GM13976 (cell line): ENCODE measurements around the gene PLA1A.

Experiments
- DNase-seq: peaks from one replicate; pipeline ENCODE4 v3.0.0; 2012; ENCODE audit warnings: low spot score
- in situ Hi-C: fragments of 300-500 bp; cut with MboI; formaldehyde crosslinking; loops from one replicate; pipeline ENCODE4 v1.12.0; 2022; ENCODE audit warnings: low sequenced_read_pairs, mixed read lengths, inconsistent platforms; ENCODE audit not compliant: unreplicated experiment
- TF ChIP-seq, protein P1 (sequence below): IDR thresholded peaks from 2 replicates; pipeline ENCODE4 v1.5.1; 2012; ENCODE audit warnings: borderline replicate concordance, mild to moderate bottlenecking; ENCODE audit not compliant: insufficient read depth; ENCODE audit errors: extremely low read depth, missing control alignments, control extremely low read depth

PLA1A gene

DNA sequence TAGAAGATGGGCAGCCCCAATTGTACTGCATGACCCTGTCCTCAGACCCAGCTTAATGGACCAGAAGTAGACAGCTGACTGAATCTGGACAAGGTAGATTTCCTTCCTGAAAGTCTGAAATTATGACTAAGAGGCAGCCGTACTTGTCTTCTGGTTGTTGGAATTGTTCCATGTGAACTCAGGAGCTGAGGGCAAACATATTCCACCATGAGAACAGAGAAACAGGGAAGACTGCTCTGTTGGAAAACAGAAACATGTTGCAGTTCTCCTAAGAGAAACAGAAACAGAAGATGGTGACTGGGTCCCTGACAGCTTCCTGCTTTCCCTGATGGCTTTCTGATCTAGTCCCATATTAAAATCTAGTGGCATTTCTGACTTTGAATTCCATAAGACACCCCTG is 38.6 kb downstream of the PLA1A start:
- DNase-seq: no peak
- in situ Hi-C loops: no loop called here
- TF ChIP-seq, protein P1, sequence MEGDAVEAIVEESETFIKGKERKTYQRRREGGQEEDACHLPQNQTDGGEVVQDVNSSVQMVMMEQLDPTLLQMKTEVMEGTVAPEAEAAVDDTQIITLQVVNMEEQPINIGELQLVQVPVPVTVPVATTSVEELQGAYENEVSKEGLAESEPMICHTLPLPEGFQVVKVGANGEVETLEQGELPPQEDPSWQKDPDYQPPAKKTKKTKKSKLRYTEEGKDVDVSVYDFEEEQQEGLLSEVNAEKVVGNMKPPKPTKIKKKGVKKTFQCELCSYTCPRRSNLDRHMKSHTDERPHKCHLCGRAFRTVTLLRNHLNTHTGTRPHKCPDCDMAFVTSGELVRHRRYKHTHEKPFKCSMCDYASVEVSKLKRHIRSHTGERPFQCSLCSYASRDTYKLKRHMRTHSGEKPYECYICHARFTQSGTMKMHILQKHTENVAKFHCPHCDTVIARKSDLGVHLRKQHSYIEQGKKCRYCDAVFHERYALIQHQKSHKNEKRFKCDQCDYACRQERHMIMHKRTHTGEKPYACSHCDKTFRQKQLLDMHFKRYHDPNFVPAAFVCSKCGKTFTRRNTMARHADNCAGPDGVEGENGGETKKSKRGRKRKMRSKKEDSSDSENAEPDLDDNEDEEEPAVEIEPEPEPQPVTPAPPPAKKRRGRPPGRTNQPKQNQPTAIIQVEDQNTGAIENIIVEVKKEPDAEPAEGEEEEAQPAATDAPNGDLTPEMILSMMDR: no peak

DNA sequence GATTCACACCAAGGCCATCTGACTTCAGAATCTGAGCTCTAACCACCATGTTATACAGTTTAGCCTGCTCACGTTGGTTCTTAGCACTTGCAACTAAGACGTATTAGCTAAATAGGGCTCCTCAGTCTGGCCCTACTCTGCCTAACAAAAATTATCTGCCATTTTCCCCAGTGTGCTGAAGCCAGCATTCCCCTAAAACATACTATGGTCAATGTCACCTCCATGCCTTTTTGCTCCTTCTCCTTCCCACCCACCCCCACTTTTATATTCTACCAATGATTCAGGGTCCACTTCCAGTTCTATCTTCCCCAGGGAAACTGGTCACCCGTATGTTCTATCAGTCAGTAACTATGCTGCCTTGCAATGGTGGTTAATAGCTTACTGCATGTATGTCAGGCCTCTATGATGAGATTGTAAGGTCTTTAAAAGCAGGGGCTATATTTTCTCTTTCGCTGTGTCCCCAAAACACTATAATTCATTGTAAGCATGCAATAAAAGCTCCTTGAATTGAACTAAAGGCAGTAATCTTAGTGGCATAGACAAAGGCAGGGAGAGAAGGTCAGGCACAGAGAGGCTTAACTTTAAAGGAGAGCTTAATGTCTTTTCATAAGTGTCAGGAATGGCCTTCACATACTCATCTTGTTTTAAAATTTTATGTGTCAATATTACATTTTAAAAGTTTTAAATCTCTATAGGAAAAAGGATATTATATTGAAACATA is 39.4 kb downstream of the PLA1A start:
- no peak for DNase-seq
- TF ChIP-seq, protein P1: no peak

GRCh38 chr3:119637679-119638477 is 40.2 kb downstream of the PLA1A start:
- TF ChIP-seq, protein P1: no peak
- DNase-seq: no peak
- in situ Hi-C loops: no loop called here

More for the DNA sequence above, 39.4 kb downstream of the PLA1A start:
- in situ Hi-C loops: no loop called here

DNA sequence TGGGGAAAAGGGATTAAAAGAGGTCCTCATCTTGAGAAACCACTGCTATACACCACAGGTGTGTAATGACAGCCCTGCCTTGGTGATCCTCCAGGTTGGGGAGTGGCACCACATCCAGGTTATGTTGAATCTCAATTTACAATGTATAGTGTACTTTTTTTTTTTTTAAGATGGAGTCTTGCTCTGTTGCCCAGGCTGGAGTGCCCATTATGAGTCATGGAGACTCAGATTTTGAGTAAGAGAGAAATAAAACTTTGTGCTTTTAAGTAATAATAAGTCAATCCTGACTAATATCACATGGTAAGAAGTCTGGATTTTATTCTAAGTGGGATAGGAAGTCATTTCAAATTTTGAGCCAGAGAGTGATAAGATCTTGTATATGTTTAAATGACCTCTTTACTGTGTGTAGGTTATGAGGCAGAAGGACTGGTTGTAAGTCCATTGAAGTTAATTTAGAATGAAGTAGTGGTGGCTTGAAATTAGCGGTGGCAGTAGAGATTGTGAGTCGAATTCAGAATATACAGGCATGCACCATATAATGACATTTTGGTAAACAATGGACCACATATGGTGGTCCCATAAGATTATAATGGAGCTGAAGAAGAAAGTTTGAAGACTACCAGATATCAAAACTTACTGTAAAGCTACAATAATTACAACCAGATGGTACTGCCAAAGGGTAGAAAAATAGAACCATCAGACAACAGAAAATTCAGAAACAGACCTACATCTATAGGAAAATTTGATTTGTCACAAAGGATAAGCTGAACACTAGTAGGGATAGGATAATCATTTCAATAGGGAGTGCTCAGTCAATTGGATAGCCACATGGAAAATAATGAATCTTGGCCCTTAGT is 42.0 kb downstream of the PLA1A start:
- TF ChIP-seq, protein P1: no peak
- DNase-seq: no peak
- in situ Hi-C loops: no loop called here

DNA sequence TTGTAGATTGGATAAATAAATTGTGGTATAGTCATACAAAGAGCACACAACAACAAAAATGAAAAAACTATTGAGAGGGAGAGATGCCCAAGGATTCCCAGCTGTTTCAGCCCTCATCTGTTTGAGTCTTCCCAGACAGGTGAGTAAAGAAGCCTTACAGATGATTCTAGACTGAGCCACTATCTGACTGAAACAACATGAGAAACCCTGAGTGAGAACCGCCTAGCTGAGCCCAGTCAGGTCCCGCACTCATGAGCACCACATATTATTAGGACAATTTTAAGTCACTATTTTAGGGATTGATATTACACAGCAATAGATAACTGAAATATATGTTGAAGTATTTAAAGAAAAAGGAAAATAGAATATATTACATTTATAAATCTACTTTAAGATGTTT is 43.7 kb downstream of the PLA1A start:
- TF ChIP-seq, protein P1: no peak
- in situ Hi-C loops: no loop called here
- DNase-seq: no peak

DNA sequence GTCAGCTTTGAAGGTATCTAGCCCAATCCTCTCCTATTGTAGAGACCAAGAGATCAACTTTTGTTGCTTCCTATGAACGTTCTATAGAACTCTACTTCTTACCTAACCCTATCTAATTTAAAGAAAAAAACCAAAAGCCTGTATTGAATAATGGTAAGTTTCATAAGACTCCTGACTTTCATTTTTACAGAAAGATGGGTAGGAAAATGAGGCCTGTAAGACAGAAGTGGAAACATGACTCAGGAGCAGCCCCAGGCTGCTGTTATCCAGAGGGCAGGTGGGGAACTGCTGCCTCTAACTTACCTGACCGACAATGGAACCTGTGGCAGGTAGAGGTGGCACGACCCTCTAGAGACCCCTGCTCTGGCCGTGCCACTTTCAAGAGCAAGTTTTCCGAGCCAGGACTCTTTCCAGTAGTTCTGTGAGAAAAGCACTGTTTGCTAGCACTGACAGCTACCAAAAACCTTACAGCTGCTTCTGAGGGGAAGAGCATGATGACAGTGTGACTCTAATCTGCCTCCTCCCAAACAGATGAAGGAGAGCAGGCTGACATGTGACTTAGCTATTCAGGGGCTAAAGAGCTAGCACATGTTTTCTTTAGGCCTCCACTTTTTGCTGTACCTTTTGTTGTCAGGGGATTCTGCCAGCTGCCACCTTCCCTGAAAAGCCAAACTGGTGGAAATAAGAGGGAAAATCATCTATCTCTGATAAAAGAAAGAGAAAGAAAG is 45.2 kb downstream of the PLA1A start:
- DNase-seq: no peak
- TF ChIP-seq, protein P1: no peak

More for the DNA sequence above, 45.2 kb downstream of the PLA1A start:
- in situ Hi-C loops: no loop called here
